OCI-LY7 (cell line): ENCODE measurements around the gene SEPHS1. TPM values are rescaled to one million over a fixed set of nuclear protein-coding genes. Genes with fewer than 3 reads are reported as not detected.

ENCODE experiments used
- BruUV-seq: library from RNA; stranded (reverse); fragments of 400-500 nt; replicated peaks from 2 replicates; lab custom pipeline; 2021; lab: Mats Ljungman, UMichigan
- CTCF ChIA-PET: fragments of 300-600 bp; sonication (Branson Sonifier 250); formaldehyde crosslinking; loops from one replicate; lab custom pipeline; 2022; ENCODE audit warnings: antibody characterized with exemption; ENCODE audit not compliant: unreplicated experiment; lab: Charles Lee
- POLR2A ChIA-PET: fragments of 300-600 bp; sonication (Branson Sonifier 250); formaldehyde crosslinking; loops from one replicate; lab custom pipeline; 2022; ENCODE audit warnings: antibody characterized with exemption; lab: Charles Lee
- DNase-seq: peaks from one replicate; pipeline ENCODE4 v3.0.0-alpha.2; 2015; ENCODE audit warnings: low spot score
- H2AFZ ChIP-seq: fragments of 200-600 bp; sonication (generic), shearing (Covaris generic); 2 replicates; pipeline ENCODE4 v1.6.1; 2014; ENCODE audit warnings: mild to moderate bottlenecking, antibody characterized with exemption, low read length, moderate library complexity
- H3K27ac ChIP-seq: fragments of 200-600 bp; sonication (generic); 2 replicates; pipeline ENCODE4 v1.5.1; 2014; ENCODE audit warnings: mixed run types, low read depth, mild to moderate bottlenecking, moderate library complexity, low read length, inconsistent platforms; ENCODE audit not compliant: poor library complexity, severe bottlenecking
- H3K36me3 ChIP-seq: fragments of 200-600 bp; sonication (generic); 2 replicates; pipeline ENCODE4 v1.6.1; 2014; ENCODE audit warnings: mild to moderate bottlenecking, antibody characterized with exemption, low read length, moderate library complexity, mixed read lengths; ENCODE audit not compliant: insufficient read depth
- H3K4me1 ChIP-seq: fragments of 200-600 bp; sonication (generic); 2 replicates; pipeline ENCODE4 v1.5.1; 2014; ENCODE audit warnings: mild to moderate bottlenecking, low read length; ENCODE audit not compliant: insufficient read depth, poor library complexity, severe bottlenecking
- H3K4me2 ChIP-seq: fragments of 200-600 bp; sonication (generic); 2 replicates; pipeline ENCODE4 v1.6.1; 2014; ENCODE audit warnings: mild to moderate bottlenecking, low read length
- H3K4me3 ChIP-seq: fragments of 200-600 bp; sonication (generic); 2 replicates; pipeline ENCODE4 v1.5.1; 2014; ENCODE audit warnings: mild to moderate bottlenecking, low read depth, low read length; ENCODE audit not compliant: poor library complexity, severe bottlenecking
- H3K79me2 ChIP-seq: fragments of 200-600 bp; sonication (generic); 2 replicates; pipeline ENCODE4 v1.6.1; 2016; ENCODE audit warnings: low read depth, mild to moderate bottlenecking, low read length, moderate library complexity, mixed read lengths; ENCODE audit not compliant: insufficient read depth
- H3K9me2 ChIP-seq: fragments of 200-600 bp; sonication (generic); 2 replicates; pipeline ENCODE4 v1.6.1; 2016; ENCODE audit warnings: mild to moderate bottlenecking, low read length, mixed read lengths; ENCODE audit not compliant: insufficient read depth
- H3K9me3 ChIP-seq: fragments of 200-600 bp; sonication (generic); 2 replicates; pipeline ENCODE4 v1.6.1; 2014; ENCODE audit warnings: mild to moderate bottlenecking, mixed run types, low read length, mixed read lengths
- H4K20me1 ChIP-seq: fragments of 200-600 bp; sonication (generic); 2 replicates; pipeline ENCODE4 v1.6.1; 2014; ENCODE audit warnings: mild to moderate bottlenecking, antibody characterized with exemption, low read length, moderate library complexity, mixed read lengths; ENCODE audit not compliant: insufficient read depth
- CTCF ChIP-seq: fragments of 200-600 bp; sonication (generic); conservative IDR thresholded peaks from 2 replicates; pipeline ENCODE4 v1.5.1; 2014; ENCODE audit warnings: mild to moderate bottlenecking, antibody characterized with exemption, low read length, moderate library complexity, mixed read lengths
- EZH2phosphoT487 ChIP-seq: fragments of 200-600 bp; sonication (generic); IDR thresholded peaks from 2 replicates; pipeline ENCODE4 v1.6.1; 2018; ENCODE audit warnings: low read depth, borderline replicate concordance, mild to moderate bottlenecking, mixed run types, antibody characterized with exemption, low read length, moderate library complexity, mixed read lengths
- intact Hi-C: fragments of 100-400 bp; cut with micrococcal nuclease; formaldehyde crosslinking; loops from one replicate; pipeline ENCODE4 v1.10.0; 2022; ENCODE audit not compliant: unreplicated experiment
- total RNA-seq, 2 experiments: library from RNA; depleted of rRNA in 1 of 2; stranded (reverse); fragments of >200 nt in 1 of 2; shearing (Covaris generic) in 1 of 2; gene quantifications; 2 replicates each; pipeline ENCODE4 v1.2.3, GENCODE V29; 2014 to 2022

The SEPHS1 gene
- total RNA-seq, 2 experiments from 2014 or later, result 72.7 to 113 TPM

DNA sequence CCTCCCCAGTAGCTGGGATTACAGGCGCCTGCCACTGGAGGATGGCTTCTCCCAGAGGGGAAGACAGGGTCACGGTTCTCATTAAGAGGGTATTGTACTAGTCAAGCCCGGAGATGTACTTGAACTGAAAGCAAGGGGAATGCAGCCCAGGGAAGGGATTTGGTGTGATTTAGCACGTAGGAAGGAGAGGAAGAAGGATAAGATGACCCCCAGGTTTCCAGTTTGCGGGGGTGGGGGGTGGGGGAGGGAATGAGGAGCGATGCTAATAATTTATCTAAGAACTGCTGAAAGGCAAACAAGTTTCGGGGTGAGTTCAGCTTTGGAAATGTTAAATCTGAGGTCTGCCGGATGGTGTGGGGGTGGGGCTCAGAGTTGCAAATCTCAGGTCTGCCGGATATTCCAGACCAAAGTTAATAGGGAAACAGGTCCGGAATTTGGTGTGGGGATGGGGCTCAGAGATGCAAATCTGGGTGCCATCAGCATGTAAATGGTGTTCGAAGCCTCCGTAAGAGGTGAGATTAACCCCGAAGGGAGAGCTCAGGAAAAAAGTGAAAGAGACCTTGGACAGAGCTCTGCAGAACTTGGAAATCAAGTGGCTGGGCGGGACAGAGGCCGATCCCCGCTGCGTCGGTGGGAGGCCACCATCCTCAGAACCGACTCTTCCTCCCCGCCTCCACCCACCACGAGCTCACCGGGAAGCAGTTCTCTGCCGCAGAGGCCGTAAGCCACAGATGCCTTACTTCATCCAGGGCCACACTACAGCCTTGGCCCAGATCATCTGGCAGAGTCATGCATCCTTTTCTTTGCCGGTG is 1.6 kb upstream of the SEPHS1 start:
- H3K27ac ChIP-seq, result peak overlapping the region; percentile 95
- intact Hi-C loops, result loop anchor here (2.0 to 10.0 kb wide), 3 partner anchors 47 to 1605 kb away; partner anchors contain the start of genes CDC123, DCLRE1C, MEIG1 and NUDT5

DNA sequence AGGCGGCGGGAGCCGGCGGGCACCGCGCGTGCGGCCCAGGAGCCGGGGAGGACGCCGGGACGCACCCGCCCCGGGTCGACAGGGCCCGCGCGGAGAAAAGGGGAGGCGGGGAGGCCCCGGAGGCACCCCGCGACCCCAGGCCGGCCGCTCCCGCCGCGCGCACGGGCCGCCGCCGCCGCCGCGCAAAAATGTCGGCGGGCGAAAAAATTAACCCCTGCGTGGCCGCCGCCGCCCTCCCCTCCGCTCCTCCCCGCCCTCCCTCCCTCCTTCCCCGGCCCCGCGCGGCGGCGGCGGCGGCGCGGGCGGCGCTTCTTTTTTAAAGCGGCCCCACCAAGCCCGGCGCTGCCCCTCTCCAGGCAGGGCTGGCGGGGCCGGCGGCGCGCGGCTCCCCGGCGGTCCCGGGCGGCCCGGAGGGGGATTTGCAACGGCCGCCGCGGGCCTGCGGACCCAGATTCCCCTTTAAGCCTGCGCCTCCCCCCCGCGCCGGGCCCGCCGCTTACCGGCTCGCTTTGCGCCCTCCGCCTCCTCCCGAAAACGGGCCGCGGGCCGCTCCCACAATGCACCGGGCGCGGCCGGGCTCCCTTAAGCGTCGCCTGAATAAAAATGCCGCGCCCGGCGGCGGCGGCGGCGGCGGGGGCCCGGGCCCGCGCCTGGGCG is 465 bp downstream of the SEPHS1 start:
- POLR2A ChIA-PET, result no interaction called here
- H3K9me2 ChIP-seq, result no peaks in the 10 kb centered on the region
- H3K27ac ChIP-seq, result peak overlapping the region; percentile 95
- H3K36me3 ChIP-seq, result peaks cover 34% of the 10 kb centered on the region
- H3K4me3 ChIP-seq, result peak overlapping the region; percentile 86
- TF ChIP-seq CTCF (no peak), EZH2phosphoT487 (no peak)
- H3K4me1 ChIP-seq, result peaks cover 44% of the 10 kb centered on the region
- peaks cover 13% of the 10 kb centered on the region; the same call in 1 of the 2 replicates for H4K20me1 ChIP-seq
- CTCF ChIA-PET, result no interaction called here
- H3K4me2 ChIP-seq, result no peak overlapping the region; the same call in 1 of the 2 replicates
- H3K79me2 ChIP-seq, result peaks cover 54% of the 10 kb centered on the region
- intact Hi-C loops, result loop anchor here (2.0 to 10.0 kb wide), 4 partner anchors 45 to 1607 kb away; partner anchors contain the start of genes CDC123, DCLRE1C, MEIG1 and NUDT5
- 0 out of 2 replicates have a peak, but pooled peaks cover 3% of the 10 kb centered on the region for H3K9me3 ChIP-seq
- peak; percentile 87 for DNase-seq
- H2AFZ ChIP-seq, result no peak overlapping the region
- BruUV-seq, result no TSS peak

More for the DNA sequence above, 1.6 kb upstream of the SEPHS1 start:
- H3K4me1 ChIP-seq, result peaks cover 42% of the 10 kb centered on the region
- no peaks in the 10 kb centered on the region for H3K9me3 ChIP-seq
- peak overlapping the region; percentile 86 for H3K4me3 ChIP-seq
- no peaks in the 10 kb centered on the region for H3K9me2 ChIP-seq
- ChIA-PET CTCF (no interaction called here), POLR2A (interaction anchor here (0.6 to 1.4 kb wide), 5 partner anchors 9 to 226 kb away, joined by 3 to 5 read pairs (median 3); no protein-coding TSS in a partner anchor)
- peaks cover 13% of the 10 kb centered on the region; the same call in 1 of the 2 replicates for H4K20me1 ChIP-seq
- BruUV-seq, result no TSS peak
- peaks cover 13% of the 10 kb centered on the region for H3K36me3 ChIP-seq
- peak; percentile 24 for DNase-seq
- peaks cover 34% of the 10 kb centered on the region for H3K79me2 ChIP-seq
- H2AFZ ChIP-seq, result no peak overlapping the region
- TF ChIP-seq CTCF, result no peak
- no peak for TF ChIP-seq EZH2phosphoT487
- peak overlapping the region; percentile 77 for H3K4me2 ChIP-seq
